ENCODE data around the gene TULP3.

Gene TULP3

DNA sequence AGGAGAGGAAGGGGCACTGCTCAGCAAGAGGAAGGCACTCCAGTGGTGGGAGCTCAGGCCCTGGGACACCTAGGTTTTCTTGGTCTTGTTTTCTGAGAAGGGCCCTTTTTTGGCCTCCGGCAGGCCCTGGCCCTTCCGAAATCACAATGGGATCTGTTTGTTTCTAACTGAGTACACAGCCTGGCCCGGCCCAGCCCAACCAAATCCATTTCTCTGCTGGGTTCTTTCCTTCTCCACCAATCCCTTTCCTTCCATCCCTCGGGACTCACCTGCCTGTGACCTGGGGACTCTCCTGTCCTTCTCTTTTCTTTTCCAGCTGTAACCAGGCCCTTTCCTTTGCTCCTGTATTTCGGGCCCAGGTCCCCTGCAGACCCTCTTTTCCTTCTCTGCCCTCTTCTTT lies 87.1 kb downstream of the TULP3 start:
- no peak for DNase-seq

DNA sequence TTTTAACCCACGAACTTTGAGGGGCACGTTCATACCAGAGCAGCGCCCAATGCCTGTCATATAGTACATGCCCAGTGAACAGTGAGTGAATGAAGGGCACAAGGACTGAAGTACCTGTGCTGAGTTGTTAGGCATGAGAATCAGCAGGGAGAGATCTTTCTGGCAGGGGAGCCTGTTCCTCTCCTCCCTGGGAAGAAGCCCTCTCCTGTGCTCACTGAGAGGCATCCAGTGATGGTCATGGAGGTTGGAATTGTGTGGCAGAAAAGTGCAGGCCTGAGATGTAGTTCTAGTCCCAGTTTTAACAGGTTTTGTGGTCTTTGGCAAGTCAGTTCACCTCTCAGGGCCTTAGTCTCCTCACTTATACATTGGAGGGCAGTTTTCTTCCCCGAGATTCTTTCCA lies 89.1 kb downstream of the TULP3 start:
- no peak for DNase-seq

GRCh38 chr12:2980630-2981029 lies 89.9 kb downstream of the TULP3 start:
- DNase-seq, result no peak

DNA sequence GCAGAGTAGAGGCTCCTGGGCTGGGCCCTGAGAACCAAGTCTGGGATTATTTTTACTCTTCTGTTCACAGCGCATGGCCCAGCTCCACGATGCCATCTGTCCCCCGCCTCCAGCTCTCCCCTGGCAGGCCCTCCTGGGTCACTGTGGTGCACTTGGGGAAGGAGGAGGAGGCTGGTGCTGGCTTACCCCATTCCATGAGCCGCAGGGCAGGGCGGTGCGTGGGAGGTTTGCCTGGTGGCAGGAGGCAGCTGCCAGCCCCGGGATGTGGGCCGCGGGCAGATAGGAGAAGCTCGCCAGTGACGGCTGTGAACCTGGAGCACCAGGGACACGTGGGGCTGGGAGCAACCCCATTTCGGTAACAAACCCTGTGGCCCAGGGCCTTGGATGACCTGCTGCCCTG lies 91.7 kb downstream of the TULP3 start:
- DNase-seq, result no peak

- DNase-seq, result no peak
Measured at GRCh38 chr12:2984249-2984648, 93.6 kb downstream of the TULP3 start.

DNA sequence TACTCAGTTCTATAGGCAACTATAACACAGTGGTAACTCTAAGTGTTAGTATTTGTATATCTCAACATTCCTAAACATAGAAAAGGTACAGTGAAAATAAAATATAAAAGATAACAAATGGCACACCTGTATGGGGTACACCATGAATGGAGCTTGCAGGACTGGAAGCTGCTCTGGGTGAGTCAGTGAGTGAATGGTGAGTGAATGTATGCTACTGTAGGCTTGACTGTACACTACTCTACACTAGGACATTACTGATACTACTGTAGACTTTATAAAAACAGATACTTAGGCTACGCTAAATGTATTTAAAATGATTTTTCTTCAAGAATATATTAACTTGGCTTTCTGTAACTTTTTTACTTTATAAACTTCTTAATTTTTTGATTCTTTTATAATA lies 94.0 kb downstream of the TULP3 start:
- no peak for DNase-seq

- DNase-seq, result no peak
Measured at GRCh38 chr12:2986876-2987275, 96.2 kb downstream of the TULP3 start.

DNA sequence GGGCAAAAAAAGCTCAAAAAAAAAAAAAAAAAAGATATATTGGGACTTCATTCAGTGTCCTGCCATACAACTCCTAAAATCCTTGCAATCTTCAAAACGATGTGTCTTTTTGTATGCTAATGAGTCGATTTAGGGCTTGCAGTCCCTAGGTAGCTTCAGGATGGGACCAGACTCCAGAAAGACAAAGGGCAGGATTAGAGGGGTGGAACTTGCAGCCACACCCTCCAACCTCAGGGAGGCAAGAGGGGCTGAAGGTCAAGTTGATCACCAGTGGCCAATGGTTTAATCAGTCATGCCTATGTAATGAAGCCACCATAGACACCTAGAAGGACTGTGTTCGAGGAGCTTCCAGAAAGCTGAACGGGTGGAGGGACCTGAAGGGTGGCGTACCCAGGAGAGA lies 97.8 kb downstream of the TULP3 start:
- no peak for DNase-seq
